ENCODE data around the gene IGFBP2.

The IGFBP2 gene

GRCh38 chr2:216664593-216665034 lies 31.4 kb downstream of the IGFBP2 start:
- no peak for DNase-seq

- no peak for DNase-seq
These were observed 32.0 kb downstream of the IGFBP2 start for GRCh38 chr2:216665242-216665641.

GRCh38 chr2:216665717-216666116 lies 32.5 kb downstream of the IGFBP2 start:
- no peak for DNase-seq

- peak; percentile 67 to 72 for DNase-seq
These were observed 33.4 kb downstream of the IGFBP2 start for GRCh38 chr2:216666461-216667233.

- DNase-seq: no peak
These were observed 37.3 kb downstream of the IGFBP2 start for GRCh38 chr2:216670266-216671080.

GRCh38 chr2:216671081-216671411 lies 37.8 kb downstream of the IGFBP2 start:
- DNase-seq: no peak

- no peak for DNase-seq
These were observed 38.6 kb downstream of the IGFBP2 start for GRCh38 chr2:216671791-216672343.

- no peak for DNase-seq
These were observed 39.2 kb downstream of the IGFBP2 start for GRCh38 chr2:216672466-216672865.

GRCh38 chr2:216673021-216673420 lies 39.8 kb downstream of the IGFBP2 start:
- no peak for DNase-seq

GRCh38 chr2:216673609-216674008 lies 40.4 kb downstream of the IGFBP2 start:
- DNase-seq: no peak

GRCh38 chr2:216674376-216674775 lies 41.2 kb downstream of the IGFBP2 start:
- no peak for DNase-seq

- no peak for DNase-seq
These were observed 43.4 kb downstream of the IGFBP2 start for GRCh38 chr2:216676630-216677029.

GRCh38 chr2:216677439-216678097 lies 44.3 kb downstream of the IGFBP2 start:
- no peak for DNase-seq

GRCh38 chr2:216678098-216678465 lies 44.9 kb downstream of the IGFBP2 start:
- no peak for DNase-seq

- DNase-seq: no peak
These were observed 45.8 kb downstream of the IGFBP2 start for GRCh38 chr2:216678813-216679657.

- no peak for DNase-seq
These were observed 46.4 kb downstream of the IGFBP2 start for GRCh38 chr2:216679658-216680024.

GRCh38 chr2:216680951-216681629 lies 47.9 kb downstream of the IGFBP2 start:
- no peak for DNase-seq

- no peak for DNase-seq
These were observed 48.5 kb downstream of the IGFBP2 start for GRCh38 chr2:216681683-216682082.

GRCh38 chr2:216683846-216684245 lies 50.6 kb downstream of the IGFBP2 start:
- peak; percentile 82 to 87 for DNase-seq

GRCh38 chr2:216685327-216685875 lies 52.2 kb downstream of the IGFBP2 start:
- DNase-seq: no peak

GRCh38 chr2:216687111-216687510 lies 53.9 kb downstream of the IGFBP2 start:
- no peak for DNase-seq
